Forelimb muscle (tissue), 1 donor: Measurements from ENCODE around the gene CELF2. TPM values are rescaled to one million over a fixed set of nuclear protein-coding genes. Genes with fewer than 3 reads are reported as not detected.

ENCODE experiments used
- DNase-seq: peaks from one replicate; pipeline ENCODE4 v3.0.0-alpha.2; 2013; ENCODE audit warnings: low read depth
- polyA plus RNA-seq: library from polyadenylated mRNA; unstranded; fragments of 120-200 nt; gene quantifications from one replicate; pipeline ENCODE4 v1.2.1, GENCODE V29; 2013; ENCODE audit not compliant: insufficient read length

CELF2 gene
- polyA plus RNA-seq, 1 donor = 70.1 TPM

GRCh38 chr10:11154849-11155498, 137.3 kb downstream of the CELF2 start:
- no peak for DNase-seq

GRCh38 chr10:11156480-11156879, 138.8 kb downstream of the CELF2 start:
- no peak for DNase-seq

GRCh38 chr10:11157292-11158076, 139.8 kb downstream of the CELF2 start:
- DNase-seq = no peak

- no peak for DNase-seq
Observed at GRCh38 chr10:11158080-11158479, 140.4 kb downstream of the CELF2 start.

- DNase-seq = no peak
Observed at GRCh38 chr10:11159543-11160215, 142.0 kb downstream of the CELF2 start.

GRCh38 chr10:11161096-11161495, 143.4 kb downstream of the CELF2 start:
- no peak for DNase-seq

GRCh38 chr10:11161910-11162309, 144.2 kb downstream of the CELF2 start:
- no peak for DNase-seq

GRCh38 chr10:11162828-11163599, 145.3 kb downstream of the CELF2 start:
- no peak for DNase-seq

GRCh38 chr10:11163780-11164550, 146.3 kb downstream of the CELF2 start:
- DNase-seq = no peak

GRCh38 chr10:11164551-11164802, 146.8 kb downstream of the CELF2 start:
- DNase-seq = no peak

GRCh38 chr10:11164803-11165590, 147.3 kb downstream of the CELF2 start:
- DNase-seq = peak; percentile 75

- DNase-seq = no peak
Observed at GRCh38 chr10:11165591-11166543, 148.2 kb downstream of the CELF2 start.

- DNase-seq = no peak
Observed at GRCh38 chr10:11166550-11166949, 148.9 kb downstream of the CELF2 start.

- DNase-seq = no peak
Observed at GRCh38 chr10:11167233-11167966, 149.7 kb downstream of the CELF2 start.

GRCh38 chr10:11168423-11169090, 150.9 kb downstream of the CELF2 start:
- DNase-seq = no peak

GRCh38 chr10:11169976-11170375, 152.3 kb downstream of the CELF2 start:
- DNase-seq = no peak

- no peak for DNase-seq
Observed at GRCh38 chr10:11170574-11170973, 152.9 kb downstream of the CELF2 start.
